ENCODE results near the gene TUFT1. TPM values are rescaled to one million over a fixed set of nuclear protein-coding genes. Genes with fewer than 3 reads are reported as not detected.
"Not testable (repeated sequence)": the region's sequence is repeated elsewhere in the genome, so short reads cannot be mapped to it uniquely, and the experiment has no call there.

Gene TUFT1
- total RNA-seq, 1 donor: 5.4 TPM

DNA sequence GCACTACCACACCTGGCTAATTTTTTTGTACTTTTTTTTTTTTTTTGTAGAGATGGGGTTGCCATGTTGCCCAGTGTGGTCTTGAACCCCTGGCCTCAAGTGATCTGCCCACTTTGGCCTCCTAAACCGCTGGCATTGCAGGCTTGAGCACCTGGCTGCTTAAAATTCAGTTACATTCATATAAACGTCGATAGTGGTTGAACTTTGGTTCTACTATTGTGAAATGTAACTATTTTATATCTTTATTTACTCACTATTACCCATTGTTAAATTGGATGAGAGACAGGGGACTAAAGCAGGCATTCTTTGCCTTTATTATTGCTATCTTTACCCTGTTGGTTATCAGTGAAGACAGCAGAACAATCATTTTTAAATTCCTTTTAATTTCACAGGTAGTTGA lies 77.9 kb downstream of the TUFT1 start:
- DNase-seq (ENCODE audit: low read depth): no peak
- no peak overlapping the region for H3K4me3 ChIP-seq (ENCODE audit: low read depth, low read length)
- TF ChIP-seq CTCF (IDR thresholded peaks at IDR 0.05; ENCODE audit: insufficient read depth, low read length): no peak

DNA sequence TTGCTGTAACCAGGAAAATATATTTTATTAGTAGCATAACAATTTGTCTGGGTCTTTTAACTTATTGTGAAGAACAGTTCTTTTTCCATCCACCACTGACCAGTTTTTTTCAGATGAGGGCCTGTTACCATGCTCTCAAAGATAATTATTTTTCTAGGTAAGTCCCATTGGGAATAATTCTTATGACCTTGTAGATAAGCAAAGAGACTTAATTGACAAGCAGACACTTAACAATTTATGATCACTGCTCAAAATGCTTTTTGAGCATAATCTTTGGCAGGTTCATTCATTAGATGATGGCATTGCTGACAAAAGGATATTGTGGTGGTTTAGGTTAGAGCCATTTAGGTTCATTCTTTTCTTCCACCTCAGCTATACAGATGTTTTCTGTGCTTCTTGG lies 78.4 kb downstream of the TUFT1 start:
- H3K4me3 ChIP-seq (ENCODE audit: low read depth, low read length): no peak overlapping the region
- TF ChIP-seq CTCF (IDR thresholded peaks at IDR 0.05; ENCODE audit: insufficient read depth, low read length): no peak
- DNase-seq (ENCODE audit: low read depth): no peak

DNA sequence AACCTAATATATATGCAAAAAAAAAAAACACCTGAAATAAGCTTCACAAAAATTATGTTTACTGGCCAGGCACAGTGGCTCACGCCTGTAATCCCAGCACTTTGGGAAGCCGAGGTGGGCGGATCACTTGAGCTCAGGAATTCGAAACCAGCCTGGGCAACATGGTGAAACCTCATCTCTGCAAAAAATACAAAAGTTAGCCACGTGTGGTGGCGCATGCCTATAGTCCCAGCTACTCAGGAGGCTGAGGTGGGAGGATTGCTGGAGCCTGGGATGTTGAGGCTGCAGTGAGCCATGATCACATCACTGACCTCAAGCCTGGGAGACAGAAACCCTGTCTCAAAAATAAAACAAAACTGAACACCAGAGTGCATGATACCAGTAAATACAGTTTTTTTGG lies 78.9 kb downstream of the TUFT1 start:
- H3K4me3 ChIP-seq (ENCODE audit: low read depth, low read length); DNase-seq (ENCODE audit: low read depth): not testable (repeated sequence)

- no peak overlapping the region for H3K4me3 ChIP-seq (ENCODE audit: low read depth, low read length)
- DNase-seq (ENCODE audit: low read depth): peak; percentile 40
- TF ChIP-seq CTCF (IDR thresholded peaks at IDR 0.05; ENCODE audit: insufficient read depth, low read length): no peak
Measured at GRCh38 chr1:151619489-151620093, 79.5 kb downstream of the TUFT1 start.

GRCh38 chr1:151620286-151620685 lies 80.2 kb downstream of the TUFT1 start:
- H3K4me3 ChIP-seq (ENCODE audit: low read depth, low read length): no peak overlapping the region
- peak; percentile 51 for DNase-seq (ENCODE audit: low read depth)
- TF ChIP-seq CTCF (IDR thresholded peaks at IDR 0.05; ENCODE audit: insufficient read depth, low read length): no peak

- DNase-seq (ENCODE audit: low read depth): no peak
- TF ChIP-seq CTCF (IDR thresholded peaks at IDR 0.05; ENCODE audit: insufficient read depth, low read length): no peak
- no peak overlapping the region for H3K4me3 ChIP-seq (ENCODE audit: low read depth, low read length)
Measured at GRCh38 chr1:151621351-151621750, 81.2 kb downstream of the TUFT1 start.

DNA sequence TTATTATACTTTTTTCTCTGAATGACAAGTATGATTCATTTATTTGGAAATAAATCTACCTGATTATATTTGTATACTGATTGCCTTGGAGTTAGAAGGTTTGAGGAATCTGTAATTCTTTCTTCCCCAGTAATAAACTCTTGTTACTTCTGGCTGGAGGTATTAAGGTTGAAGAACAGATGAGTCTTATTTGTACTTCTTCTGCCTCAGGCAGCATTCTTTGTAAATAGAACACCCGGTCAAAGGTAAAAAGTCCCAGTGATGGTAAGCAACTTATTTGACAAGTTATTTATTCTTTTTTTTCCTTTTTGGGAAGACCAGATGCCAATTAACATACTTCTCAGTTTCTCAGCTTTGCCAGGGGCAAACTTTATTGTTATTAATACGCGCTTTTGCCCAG lies 84.7 kb downstream of the TUFT1 start:
- no peak for DNase-seq (ENCODE audit: low read depth)
- no peak overlapping the region for H3K4me3 ChIP-seq (ENCODE audit: low read depth, low read length)
- no peak for TF ChIP-seq CTCF (IDR thresholded peaks at IDR 0.05; ENCODE audit: insufficient read depth, low read length)

Measured in fibroblast of the aortic adventitia (primary cell).